Renal pelvis (tissue), 4 donors: ENCODE data around the gene GIMD1. TPM values are rescaled to one million over a fixed set of nuclear protein-coding genes. Genes with fewer than 3 reads are reported as not detected.
"Not testable (repeated sequence)": the region's sequence is repeated elsewhere in the genome, so short reads cannot be mapped to it uniquely, and the experiment has no call there.

Experiments
- DNase-seq: peaks from one replicate; pipeline ENCODE4 v3.0.0-alpha.2; 2013
- polyA plus RNA-seq, 3 donors: library from polyadenylated mRNA; unstranded; fragments of 120-200 nt; gene quantifications; one replicate each; pipeline ENCODE4 v1.2.1, GENCODE V29; 2013; ENCODE audit not compliant: insufficient read length in 3 of 3

GIMD1 gene
- polyA plus RNA-seq, 3 donors = not detected

DNA sequence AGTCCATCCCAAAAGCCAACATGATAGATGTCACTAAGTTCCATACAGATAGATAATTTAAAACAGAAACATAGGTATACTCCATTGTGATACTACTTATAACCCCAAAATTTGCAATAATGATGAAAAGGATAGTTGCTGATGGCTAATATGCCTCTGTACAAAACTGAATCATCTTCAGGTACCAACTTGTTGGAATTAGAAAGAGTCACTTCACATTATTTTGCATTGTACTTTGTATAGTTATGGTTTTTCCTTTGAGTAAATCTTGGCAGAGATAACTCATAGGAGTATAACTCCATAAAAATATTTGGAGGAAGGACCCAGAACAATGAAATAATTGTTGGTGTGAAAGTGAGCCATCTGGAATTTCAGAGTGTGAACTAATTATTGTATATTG, 17.6 kb downstream of the GIMD1 start:
- no peak for DNase-seq

DNA sequence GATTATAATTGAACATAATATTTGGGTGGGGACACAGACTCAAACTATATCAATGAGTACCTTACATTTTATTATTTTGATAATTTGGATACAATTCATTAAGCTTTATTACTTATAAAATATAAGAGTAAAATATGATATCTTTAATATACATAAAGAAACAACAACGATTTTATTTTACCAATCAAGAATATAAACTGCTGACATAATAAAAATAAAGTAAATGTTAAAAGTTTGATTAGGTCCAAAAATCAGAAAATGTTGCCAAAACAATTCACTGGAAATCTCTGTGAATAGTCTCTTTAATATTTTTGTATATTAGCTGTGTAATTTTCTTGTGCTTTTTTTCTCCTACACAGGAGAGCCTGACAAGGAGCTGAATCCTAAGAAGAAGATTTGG, 21.4 kb downstream of the GIMD1 start:
- DNase-seq = no peak

DNA sequence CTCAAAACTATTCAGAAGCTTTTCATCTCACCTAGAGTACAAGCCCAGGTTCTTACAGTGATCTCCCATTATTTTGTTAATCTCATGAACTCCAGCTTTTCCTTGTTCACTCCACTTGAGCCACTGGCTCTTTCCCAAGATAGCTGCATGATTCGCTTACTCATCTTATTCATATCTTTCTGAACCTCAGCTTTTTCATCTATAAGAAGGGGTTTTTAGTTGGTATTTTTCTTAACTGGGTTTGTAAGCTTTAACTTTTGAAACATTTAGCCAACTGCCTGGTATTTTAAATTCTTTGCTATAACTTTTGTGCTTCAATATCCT, 24.0 kb downstream of the GIMD1 start:
- no peak for DNase-seq

DNA sequence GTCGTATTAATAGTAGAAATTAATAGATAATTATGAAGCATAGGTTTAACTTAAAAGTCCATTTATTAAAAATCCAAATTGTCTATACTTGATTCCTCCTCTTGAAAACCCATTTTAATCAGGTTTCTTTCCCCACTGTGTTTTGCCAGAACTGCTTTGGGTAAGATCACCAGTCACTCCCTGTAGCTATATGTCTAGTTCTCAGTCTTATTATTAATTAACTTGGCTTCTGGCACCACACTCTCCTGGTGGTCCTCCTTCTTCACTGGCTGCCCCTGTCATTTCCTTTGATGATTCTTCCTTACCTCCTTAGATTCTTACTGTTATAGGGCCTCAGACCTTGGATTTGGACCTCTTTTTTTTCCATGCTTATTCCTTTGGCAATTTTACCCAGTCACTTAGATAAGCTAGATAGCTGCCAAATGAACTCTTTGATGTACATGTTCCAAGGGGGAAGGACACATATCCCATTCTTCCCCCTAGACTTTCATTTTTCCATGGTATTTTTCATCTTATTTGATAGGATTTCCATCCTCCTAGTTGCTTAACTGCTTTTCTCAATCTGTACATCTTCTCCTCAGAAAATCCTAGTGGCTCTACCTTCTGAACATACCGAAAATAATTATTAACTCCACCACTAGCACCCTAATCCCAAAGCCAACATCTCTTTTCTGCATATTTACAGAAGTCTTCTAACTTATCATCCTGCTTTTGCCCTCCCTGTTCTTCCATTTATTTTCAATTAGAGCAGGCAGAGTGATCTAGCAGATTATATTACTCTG, 24.5 kb downstream of the GIMD1 start:
- no peak for DNase-seq

DNA sequence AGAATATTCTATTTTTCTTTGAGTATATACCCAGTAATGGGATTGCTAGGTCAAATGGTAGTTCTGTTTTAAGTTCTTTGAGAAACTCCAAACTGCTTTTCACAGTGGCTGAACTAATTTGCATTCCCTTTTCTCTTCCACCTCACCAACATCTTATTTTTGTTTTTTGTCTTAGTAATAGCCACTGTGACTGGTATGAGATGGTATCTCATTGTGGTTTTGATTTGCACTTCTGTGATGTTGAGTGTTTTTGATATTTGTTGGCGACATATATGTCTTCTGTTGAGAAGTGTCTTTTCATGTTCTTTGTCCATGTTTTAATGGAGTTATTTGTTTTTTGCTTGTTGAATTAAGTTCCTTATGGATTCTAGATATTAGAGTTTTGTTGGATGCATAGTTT, 27.8 kb downstream of the GIMD1 start:
- no peak for DNase-seq

DNA sequence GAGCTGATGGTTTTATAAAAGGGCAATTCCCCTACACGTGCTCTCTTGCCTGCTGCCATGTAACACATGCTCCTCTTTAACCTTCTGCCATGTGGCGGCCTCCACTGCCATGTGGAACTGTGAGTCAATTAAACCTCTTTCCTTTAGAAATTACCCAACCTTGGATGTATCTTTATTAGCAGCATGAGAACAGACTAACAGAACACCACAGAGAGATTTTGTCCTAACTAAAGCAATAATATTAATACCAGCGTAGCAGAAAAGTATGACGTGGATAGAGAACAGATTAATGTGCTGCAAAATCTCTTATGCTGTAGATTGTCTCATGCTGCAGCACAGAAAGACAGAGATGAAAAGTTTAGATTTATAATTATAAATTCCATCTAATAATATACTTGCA, 29.1 kb downstream of the GIMD1 start:
- no peak for DNase-seq

DNA sequence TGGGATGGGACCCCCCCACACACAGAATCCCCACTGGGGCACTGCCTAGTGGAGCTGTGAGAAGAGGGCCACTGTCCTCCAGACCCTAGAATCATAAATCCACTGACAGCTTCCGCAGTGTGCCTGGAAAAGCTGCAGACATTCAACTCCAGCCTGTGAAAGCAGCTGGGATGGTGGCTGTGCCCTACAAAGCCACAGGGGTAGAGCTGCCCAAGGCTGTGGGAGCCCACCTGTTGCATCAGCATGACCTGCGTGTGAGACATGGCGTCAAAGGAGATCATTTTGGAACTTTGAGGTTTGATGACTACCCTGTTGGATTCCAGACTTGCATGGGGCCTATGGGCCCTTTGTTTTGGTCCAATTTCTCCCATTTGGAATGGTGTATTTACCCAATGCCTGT, 29.9 kb downstream of the GIMD1 start:
- no peak for DNase-seq

DNA sequence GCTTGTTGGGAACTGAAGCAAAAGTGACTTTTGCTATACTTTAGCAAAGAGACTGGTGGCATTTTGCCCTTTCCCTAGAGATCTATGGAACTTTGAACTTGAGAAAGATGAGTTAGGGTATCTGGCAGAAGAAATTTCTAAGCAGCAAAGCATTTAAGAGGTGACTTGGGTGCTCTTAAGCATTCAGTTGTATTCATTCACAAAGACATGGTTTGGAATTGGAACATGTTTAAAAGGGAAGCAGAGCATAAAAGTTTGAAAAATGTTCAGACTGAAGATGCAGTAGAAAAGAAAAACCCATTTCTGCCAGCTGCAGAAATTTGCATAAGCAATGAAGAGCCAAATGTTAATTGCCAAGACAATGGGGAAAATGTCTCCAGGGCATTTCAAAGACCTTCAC, 30.7 kb downstream of the GIMD1 start:
- DNase-seq = no peak

DNA sequence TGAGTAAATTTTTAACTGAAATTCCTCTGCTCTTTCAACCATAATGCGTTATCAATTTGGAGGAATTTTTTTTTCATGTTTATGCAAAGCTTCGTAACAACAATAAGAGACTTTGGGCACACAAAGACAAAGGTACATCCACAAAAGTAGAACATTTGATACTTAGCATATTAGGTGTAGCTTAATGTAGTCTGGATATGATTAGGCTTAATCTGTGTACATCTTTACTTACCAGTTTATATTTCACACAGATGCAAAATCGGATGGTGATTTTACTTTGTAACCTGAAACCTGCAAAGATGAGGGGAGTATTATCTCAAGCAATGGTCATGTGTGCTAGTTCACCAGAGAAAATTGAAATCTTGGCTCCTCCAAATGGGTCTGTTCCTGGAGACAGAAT, 32.0 kb downstream of the GIMD1 start:
- no peak for DNase-seq

DNA sequence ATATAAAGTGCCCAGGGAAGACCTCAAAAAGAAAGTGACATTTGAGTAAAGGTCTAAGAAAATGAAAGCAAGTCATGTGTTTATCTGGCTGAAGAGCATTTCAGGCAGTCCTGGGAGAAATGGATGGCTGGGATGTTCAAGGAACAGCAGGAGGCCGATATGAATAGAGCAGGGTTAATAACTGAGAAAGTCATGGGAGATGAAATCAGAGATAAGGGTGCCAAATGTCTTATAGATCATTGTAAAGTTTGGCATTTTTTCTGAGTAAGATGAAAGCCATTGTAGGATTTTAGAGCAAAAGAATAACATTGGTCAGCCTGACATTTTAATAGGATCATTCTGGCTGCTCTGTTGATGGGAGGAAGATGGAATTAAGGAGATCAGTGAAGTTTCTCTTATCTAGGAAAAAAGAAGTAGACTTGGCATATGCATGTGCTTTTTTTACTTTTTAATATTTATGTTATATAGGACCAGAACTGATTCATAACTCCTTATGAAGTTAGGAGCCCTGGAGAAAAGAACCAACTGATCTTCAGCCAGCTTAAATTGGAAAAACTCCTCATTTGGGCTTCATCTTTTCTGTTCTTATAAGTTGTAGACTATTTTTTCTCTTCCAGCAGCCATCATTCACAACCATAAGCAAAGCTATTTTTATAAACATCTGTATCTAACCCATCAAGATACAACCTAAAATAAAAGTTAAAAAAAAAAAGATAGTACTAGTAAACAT, 33.7 kb downstream of the GIMD1 start:
- DNase-seq = no peak

DNA sequence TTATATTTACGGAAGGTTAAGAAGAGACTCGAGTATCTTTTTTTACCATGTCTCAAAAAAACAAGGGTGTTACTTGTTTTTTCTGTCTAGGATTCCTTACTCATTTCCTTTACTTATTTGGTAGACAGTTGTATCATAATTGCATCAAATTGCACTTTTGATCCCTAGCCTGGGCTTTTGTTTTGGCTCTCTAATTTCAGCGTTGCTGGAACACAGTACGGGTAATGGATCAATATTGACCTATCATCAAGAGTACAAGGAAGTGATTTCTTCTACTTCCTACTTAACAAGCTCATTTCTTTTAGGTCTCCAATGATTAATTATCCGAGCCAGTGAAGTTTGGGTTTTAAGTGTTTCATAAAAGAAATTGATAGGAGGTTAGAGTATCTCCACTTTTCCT, 35.4 kb downstream of the GIMD1 start:
- no peak for DNase-seq

DNA sequence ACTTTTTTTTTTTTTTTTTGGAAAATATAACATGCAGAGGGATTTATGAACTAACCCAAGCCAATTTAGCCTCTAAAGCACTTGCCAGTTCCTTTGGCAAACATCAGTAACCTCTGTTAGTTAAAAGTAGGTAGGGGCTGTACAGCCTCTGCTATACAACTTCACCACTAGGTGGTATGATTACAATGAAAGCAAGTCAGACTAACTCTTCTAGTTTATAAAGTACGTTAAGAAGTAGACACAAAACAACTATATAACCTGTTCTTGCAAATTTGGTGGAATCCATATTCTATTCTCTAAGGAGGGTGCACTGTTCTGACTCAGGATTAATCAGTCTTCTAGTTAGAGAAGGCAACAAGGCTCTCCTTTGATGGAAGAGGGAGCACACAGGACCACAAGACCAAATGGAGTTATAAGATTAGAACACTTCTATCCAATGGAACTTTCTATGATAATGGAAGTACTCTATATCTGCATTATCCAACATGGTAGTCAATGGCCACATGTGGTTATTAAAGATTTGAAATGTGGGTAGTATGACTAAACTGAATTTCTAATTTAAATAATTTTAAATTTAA, 39.4 kb downstream of the GIMD1 start:
- no peak for DNase-seq

DNA sequence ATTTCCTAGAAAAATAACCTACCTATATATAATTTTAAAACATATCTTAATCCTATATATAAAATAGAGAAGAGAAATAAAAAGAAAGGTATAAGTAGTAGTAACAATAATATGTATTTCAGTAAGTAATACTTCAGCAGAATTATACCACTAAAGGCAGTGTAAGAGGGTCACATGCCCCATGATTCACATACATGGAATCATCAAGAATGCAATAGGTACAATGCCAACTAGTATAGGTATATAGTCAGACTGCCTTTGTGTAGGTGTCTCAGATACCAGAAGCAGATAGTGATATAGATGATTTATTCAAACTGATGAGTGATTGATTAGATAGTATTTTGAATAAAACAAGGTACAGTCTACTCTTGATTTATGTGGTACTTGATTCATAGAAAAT, 42.8 kb downstream of the GIMD1 start:
- DNase-seq = no peak

DNA sequence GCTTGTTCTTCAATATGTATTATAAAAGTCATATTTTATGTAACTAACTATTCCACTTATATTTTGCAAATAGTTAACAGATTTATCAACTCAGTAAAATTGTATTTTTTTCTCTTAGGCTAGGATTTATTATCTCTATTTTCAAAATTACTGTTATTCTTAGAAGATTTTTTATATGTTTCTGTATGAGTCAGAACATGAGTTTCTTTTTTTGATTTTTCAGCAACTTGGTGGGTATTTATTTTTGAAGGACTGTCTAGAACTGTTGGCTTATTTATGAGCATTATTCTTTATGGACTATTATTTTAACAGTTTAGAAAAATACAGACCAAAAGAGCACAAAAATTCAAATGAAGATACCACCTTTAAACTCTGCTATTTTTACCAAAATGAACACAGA, 45.5 kb downstream of the GIMD1 start:
- no peak for DNase-seq

DNA sequence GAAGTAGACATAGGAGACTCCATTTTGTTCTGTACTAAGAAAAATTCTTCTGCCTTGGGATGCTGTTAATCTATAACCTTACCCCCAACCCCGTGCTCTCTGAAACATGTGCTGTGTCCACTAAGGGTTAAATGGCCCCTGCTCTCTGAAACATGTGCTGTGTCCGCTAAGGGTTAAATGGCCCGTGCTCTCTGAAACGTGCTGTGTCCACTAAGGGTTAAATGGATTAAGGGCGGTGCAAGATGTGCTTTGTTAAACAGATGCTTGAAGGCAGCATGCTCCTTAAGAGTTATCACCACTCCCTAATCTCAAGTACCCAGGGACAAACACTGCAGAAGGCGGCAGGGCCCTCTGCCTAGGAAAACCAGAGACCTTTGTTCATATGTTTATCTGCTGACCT, 46.8 kb downstream of the GIMD1 start:
- not testable (repeated sequence) for DNase-seq

DNA sequence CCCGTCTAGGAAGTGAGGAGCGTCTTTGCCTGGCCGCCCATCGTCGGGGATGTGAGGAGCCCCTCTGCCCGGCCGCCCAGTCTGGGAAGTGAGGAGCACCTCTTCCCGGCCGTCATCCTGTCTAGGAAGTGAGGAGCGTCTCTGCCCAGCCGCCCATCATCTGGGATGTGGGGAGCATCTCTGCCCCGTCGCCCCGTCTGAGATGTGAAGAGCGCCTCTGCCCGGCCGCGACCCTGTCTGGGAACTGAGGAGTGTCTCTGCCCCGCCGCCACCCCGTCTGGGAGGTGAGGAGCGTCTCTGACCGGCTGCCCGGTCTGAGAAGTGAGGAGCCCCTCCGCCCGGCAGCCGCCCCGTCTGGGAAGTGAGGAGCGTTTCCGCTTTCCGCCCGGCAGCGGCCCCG, 47.4 kb downstream of the GIMD1 start:
- not testable (repeated sequence) for DNase-seq

DNA sequence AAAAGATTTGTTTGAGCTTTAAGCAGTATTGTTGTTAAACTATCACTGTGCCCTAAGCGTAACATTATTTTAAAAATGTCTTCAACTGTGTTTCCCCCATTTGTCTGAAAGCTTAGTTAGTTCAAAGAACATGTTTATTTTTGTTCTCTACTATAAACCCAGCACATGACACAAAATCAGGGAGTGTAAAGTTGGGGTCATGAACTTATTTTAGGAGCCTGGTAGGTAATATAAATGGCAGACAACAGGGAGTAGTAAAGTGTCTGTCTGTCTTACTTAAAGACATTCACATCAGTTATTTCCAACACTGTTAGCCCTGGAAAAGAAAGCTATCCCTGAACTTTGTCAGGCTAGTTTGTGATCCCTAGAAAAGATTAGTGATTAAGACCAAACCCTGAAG, 48.3 kb downstream of the GIMD1 start:
- DNase-seq = no peak

DNA sequence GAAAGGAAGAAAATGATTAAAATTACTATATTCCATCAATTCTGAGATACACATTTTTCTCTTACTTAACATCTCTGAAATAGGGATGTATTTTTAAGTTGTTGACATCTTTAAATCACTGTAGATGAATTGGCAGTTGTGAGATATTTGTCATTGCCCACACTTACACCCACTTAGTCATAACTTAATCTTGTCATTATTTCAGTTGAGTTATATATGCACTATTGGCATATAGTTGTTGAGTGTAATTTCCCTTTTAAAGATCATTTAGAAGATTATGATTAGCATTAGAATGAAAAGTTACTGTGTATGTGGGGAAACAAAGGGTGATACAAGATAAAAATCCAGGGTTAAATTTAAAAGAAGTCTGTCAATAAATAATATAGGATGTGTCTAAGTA, 50.1 kb downstream of the GIMD1 start:
- no peak for DNase-seq

DNA sequence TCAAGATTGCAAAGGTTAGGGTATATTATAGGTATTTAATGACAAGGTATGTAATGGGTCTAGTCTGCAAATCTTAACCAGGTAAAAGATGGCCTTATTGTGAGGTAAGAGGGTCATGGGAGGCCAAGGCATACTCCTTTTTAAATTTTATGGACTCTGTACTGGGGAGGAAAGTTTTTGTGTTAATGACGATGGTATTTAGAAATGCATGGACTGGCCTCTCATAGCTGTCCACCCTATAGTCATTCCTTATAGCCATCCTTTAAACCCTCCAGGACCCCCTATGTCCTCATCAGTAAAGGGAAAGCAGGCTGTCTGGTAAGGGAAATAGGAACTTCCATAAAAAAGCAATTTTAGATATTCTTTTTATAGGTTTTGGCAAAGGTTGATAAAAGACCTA, 50.8 kb downstream of the GIMD1 start:
- DNase-seq = no peak

DNA sequence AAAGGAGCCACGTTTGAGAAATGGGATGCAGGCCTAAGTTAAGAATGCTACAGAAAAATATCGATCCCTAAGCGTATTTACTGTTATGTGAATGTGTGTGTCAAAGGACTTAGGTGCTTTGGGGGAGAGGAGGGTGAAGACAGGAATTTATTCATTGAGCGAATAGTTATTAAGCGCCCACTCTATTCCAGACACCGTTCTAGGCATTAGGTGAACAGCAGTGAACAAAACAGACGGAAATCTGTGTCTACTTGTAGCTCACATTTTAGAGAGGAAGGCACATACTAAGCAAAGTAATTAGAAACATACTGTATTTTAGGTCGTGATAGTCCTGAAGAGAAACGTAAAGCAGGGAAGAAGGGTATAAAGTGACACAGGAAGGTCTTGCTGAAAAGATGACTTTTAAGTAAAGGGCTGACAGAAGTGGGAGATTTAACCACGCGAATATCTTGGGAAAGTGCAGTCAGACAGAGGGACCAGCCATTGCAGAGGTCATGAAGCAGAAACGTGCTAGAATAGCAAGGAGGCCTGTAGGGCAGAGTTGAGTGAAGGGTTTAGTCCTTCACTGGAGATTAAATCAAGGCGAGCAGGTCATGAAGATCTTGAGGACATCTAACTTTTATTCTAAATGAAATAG, 51.7 kb downstream of the GIMD1 start:
- DNase-seq = no peak

DNA sequence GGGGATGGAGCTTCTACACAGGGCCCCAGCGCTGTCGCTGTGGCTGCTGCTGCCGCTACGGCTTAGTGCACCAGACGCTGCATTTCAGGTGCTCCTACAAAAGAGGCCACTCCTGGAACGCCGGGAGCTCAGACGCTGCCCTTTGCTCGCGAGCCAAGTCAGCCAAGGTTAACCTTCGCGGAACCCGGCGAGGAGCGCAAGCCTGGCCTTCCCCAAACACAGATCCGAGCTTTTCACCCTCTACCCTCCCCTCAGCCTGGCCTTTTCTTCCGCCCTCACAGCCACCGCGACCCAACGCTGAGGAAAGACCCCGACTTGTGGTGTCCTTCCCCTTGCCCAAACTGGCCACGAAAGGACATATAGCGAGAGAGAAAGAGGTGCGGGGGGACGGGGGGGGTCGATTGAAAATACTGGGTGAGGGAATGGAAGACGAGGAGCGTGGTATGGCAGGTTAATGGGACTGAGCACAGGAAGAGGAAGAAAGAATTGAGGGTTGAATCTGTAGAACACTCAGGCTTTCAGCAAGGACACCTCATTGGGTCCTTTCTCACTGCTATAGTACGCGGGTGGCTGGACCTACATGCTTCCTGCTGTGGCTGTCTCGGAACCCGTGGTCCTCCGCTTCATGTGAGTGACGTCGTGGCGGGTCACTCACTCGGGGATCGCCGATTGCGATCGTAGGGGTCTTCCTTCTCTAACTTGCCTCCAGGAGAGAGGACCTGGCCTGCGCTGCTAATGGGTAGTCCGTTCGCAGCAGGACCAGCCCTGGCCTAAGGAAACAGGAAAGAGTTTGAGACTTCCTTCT, 52.4 kb downstream of the GIMD1 start, which contains the start of the genes AIMP1 and TBCK:
Gene AIMP1 (plus strand): TSS at position 583 of the 805 bp plus-strand sequence. CDS start 8,460 bp downstream, outside the sequence.
Gene TBCK (minus strand): TSS at position 242 of the 805 bp plus-strand sequence. CDS start 7,249 bp downstream, outside the sequence.
- peak; percentile 96 for DNase-seq

DNA sequence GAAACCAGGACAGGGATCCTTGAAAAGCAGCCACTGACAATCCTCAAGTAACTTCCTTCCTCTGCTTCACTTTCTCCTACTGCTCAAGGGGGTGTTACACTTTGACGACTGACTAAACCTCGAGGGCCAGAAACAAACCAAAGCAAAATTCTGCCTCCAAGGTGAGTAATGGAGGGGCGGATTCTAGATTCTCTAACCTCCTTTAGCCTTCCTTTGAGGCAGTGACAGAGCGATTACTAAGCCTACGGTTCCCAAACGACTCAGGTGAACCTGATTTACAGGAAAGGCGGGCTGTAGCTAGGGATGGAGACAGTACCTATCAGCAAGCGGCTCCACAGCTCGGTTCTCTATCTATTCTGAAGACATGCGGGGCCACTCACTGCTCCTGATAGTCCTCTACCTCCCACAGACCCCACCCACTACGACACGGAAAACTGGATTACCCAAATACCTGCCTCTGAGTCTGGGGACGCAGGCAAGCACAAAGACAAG, 53.1 kb downstream of the GIMD1 start:
- peak; percentile 33 for DNase-seq
